ENCODE measurements around the gene ADAM29. TPM values are rescaled to one million over a fixed set of nuclear protein-coding genes. Genes with fewer than 3 reads are reported as not detected.
"Not testable (repeated sequence)": the region's sequence is repeated elsewhere in the genome, so short reads cannot be mapped to it uniquely, and the experiment has no call there.

The ADAM29 gene
- total RNA-seq (2014; rRNA removed; shearing (Covaris generic); ENCODE audit: low replicate concordance) = not detected in 2 replicates

- DNase-seq (ENCODE audit: low read depth) = no peak
- in situ Hi-C loops (cut with HindIII; ENCODE audit: low pct_unique_long_range_greater_than_20kb, low sequenced_read_pairs) = no loop called here
Observed at GRCh38 chr4:174918058-174918457, at the start of gene ADAM29. Gene ADAM29 (plus strand): TSS chr4:174918358. CDS start chr4:174975526, 57,168 bp downstream.

- no peak for DNase-seq (ENCODE audit: low read depth)
- in situ Hi-C loops (cut with HindIII; ENCODE audit: low pct_unique_long_range_greater_than_20kb, low sequenced_read_pairs) = no loop called here
Observed at GRCh38 chr4:174869339-174869738, 48.8 kb upstream of the ADAM29 start.

GRCh38 chr4:174870311-174870710 is 47.8 kb upstream of the ADAM29 start:
- DNase-seq (ENCODE audit: low read depth) = no peak
- in situ Hi-C loops (cut with HindIII; ENCODE audit: low pct_unique_long_range_greater_than_20kb, low sequenced_read_pairs) = no loop called here

DNA sequence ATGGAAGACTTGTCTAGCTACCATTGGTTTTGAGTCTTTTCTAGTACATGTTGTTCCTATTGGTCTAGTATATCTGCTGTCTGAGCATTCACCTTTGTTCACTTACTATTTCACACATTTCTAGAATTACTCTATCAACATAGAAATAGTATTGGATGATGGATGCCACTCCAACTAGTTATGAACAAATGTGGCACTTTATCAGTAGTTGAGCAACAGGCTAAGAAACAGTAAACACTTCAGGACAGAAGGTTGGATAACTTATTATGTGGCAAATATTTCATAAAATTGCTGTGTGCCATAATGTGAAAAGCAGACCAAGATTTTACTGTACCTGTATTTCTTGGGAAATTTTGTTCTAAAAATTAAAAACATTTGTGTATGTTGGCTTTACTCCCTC is 46.8 kb upstream of the ADAM29 start:
- in situ Hi-C loops (cut with HindIII; ENCODE audit: low pct_unique_long_range_greater_than_20kb, low sequenced_read_pairs) = no loop called here
- no peak for DNase-seq (ENCODE audit: low read depth)

DNA sequence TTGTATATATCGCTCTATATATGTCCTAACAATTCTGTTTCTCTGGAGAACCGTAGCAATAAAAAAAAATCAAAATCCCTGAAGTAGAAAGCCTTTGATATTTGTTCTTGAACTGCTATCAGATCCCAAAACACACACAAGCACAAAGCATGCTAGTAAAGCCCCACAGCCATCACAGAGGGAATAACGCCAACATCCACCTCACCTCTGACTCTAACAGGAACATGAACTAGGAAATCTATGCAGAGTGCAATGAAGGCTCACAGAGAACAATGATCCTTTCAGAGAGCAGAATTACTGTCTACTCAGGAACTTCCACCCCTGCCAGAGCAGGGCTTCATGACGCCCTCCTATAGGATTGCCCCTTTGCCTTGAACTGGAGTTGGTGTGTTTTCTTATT is 45.0 kb upstream of the ADAM29 start:
- in situ Hi-C loops (cut with HindIII; ENCODE audit: low pct_unique_long_range_greater_than_20kb, low sequenced_read_pairs); DNase-seq (ENCODE audit: low read depth): not testable (repeated sequence)

GRCh38 chr4:174873931-174874330 is 44.2 kb upstream of the ADAM29 start:
- DNase-seq (ENCODE audit: low read depth) = peak; percentile 2
- in situ Hi-C loops (cut with HindIII; ENCODE audit: low pct_unique_long_range_greater_than_20kb, low sequenced_read_pairs) = no loop called here

GRCh38 chr4:174874898-174875297 is 43.3 kb upstream of the ADAM29 start:
- DNase-seq (ENCODE audit: low read depth) = no peak
- in situ Hi-C loops (cut with HindIII; ENCODE audit: low pct_unique_long_range_greater_than_20kb, low sequenced_read_pairs) = no loop called here

DNA sequence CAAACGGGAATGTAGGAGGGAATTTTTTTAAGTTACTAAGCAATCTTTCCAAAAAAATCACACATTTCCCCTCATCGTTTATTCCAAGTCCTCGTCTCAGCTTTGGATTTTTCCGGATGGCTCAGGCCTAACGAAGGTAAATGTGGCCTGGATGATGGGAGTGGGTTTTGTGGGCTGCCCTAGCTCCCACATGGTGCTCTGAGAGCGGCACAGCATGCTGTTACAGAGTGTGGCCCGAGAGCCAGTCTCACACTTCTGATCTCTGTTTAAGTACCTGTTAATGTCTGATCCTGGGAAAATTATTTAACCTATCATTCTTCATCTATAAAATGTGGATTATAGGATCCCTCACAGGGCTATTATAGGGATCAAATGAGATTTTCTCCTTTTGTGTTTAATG is 38.2 kb upstream of the ADAM29 start:
- in situ Hi-C loops (cut with HindIII; ENCODE audit: low pct_unique_long_range_greater_than_20kb, low sequenced_read_pairs) = no loop called here

GRCh38 chr4:174882317-174882992 is 35.7 kb upstream of the ADAM29 start:
- no peak for DNase-seq (ENCODE audit: low read depth)
- in situ Hi-C loops (cut with HindIII; ENCODE audit: low pct_unique_long_range_greater_than_20kb, low sequenced_read_pairs) = no loop called here

More for the DNA sequence above, 38.2 kb upstream of the ADAM29 start:
- no peak for DNase-seq (ENCODE audit: low read depth)

GRCh38 chr4:174907508-174907907 is 10.7 kb upstream of the ADAM29 start:
- in situ Hi-C loops (cut with HindIII; ENCODE audit: low pct_unique_long_range_greater_than_20kb, low sequenced_read_pairs) = no loop called here
- DNase-seq (ENCODE audit: low read depth) = no peak

GRCh38 chr4:174910271-174910670 is 7.9 kb upstream of the ADAM29 start:
- no peak for DNase-seq (ENCODE audit: low read depth)
- in situ Hi-C loops (cut with HindIII; ENCODE audit: low pct_unique_long_range_greater_than_20kb, low sequenced_read_pairs) = no loop called here

GRCh38 chr4:174912919-174913543 is 5.1 kb upstream of the ADAM29 start:
- no peak for DNase-seq (ENCODE audit: low read depth)
- in situ Hi-C loops (cut with HindIII; ENCODE audit: low pct_unique_long_range_greater_than_20kb, low sequenced_read_pairs) = no loop called here

DNA sequence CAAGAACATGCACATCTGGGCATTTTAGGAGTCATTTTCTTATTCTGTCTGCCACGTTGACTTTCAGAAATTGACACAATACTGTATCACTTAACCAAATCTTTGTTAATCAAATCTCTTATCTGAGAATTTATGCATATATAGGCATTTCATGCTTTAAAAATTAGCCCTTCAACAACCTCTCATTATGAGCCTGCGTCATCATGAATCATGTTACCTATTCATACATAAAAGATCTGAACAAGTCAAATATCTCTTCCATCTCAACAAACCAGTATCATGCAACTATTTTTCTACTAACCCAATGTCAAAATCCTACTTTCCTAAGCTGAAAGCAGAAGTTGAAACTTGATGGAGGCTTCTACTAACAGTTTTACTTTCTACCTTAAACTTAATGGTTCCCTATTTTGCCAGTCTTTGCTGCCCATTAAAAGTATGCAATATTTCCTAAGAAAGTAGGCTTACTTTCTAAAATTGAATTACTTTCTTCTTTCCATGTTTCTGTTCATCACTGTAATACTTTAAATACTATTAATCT is 1.8 kb downstream of the ADAM29 start:
- in situ Hi-C loops (cut with HindIII; ENCODE audit: low pct_unique_long_range_greater_than_20kb, low sequenced_read_pairs) = no loop called here
- DNase-seq (ENCODE audit: low read depth) = no peak

- in situ Hi-C loops (cut with HindIII; ENCODE audit: low pct_unique_long_range_greater_than_20kb, low sequenced_read_pairs) = no loop called here
- no peak for DNase-seq (ENCODE audit: low read depth)
Observed at GRCh38 chr4:174926958-174927357, 8.8 kb downstream of the ADAM29 start.

DNA sequence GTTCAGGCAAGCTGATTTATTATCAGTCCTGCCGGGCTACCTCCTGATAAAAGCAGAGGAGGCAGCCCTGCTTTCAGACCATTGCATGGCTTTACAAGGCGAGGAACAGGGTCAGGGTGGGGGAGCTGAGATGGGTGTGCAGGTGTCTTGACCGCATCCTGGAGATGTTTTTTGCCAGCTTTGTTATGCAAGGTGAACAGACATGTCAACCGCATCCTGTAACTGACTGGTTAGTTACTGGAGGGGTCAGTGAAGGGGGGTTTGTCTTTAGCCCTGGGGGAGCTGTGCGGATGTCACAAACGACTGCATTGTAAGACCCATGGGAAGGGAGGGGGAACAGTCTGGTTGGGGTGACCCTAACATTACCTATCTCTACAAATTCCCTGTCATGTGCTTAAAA is 10.0 kb downstream of the ADAM29 start:
- DNase-seq (ENCODE audit: low read depth) = no peak
- in situ Hi-C loops (cut with HindIII; ENCODE audit: low pct_unique_long_range_greater_than_20kb, low sequenced_read_pairs) = no loop called here

DNA sequence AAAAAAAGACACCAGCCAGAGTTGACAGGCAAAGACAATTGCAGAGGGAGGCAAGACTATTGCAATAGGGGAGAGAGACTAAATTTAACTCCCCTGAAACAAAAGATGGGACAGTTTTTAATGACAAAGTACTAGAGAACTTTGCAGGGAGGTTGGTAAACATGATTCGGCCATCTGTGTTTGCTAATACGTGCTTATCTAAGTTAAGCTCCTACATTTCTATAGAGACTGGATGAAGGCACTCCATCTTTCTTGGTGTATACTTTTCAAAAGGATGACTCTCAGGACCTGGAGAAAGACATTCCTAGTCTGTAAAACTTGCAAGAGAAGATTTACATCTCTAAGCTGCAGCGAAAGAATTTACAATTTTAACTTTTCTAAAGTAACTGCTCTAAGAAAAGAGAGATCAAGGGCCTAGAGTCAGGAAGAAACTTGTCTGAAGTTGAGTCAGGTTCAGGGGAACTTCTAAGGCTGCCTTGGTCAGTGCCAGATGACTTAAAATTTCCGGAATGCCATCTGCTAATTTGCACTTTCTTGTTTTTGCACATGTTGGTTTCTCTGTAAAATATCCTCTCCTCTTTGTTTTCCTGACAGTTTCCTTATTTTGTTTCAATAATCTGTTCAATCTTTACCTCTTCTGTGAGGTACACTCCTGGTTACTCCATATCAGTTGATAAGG is 10.6 kb downstream of the ADAM29 start:
- DNase-seq (ENCODE audit: low read depth) = no peak
- in situ Hi-C loops (cut with HindIII; ENCODE audit: low pct_unique_long_range_greater_than_20kb, low sequenced_read_pairs) = no loop called here

- DNase-seq (ENCODE audit: low read depth) = no peak
- in situ Hi-C loops (cut with HindIII; ENCODE audit: low pct_unique_long_range_greater_than_20kb, low sequenced_read_pairs) = no loop called here
Observed at GRCh38 chr4:174929346-174929745, 11.2 kb downstream of the ADAM29 start.

DNA sequence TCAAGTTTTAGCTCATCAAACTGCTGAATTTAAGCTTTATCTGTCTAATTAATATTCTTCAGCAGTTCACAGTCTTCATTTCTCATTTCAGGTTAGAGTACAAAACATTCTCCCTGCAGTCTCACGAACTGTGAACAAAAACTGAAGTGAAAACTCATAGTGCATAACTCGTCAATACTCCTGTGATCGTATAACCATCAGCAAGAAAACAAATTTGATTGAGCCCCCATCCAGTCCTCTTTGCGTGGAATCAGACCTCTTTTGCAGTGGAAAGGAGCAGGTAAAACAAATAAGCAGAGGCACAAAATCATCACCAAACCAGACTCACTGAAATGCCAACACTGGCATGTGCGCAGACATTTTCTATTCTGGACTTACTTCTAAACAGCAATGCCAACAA is 12.7 kb downstream of the ADAM29 start:
- in situ Hi-C loops (cut with HindIII; ENCODE audit: low pct_unique_long_range_greater_than_20kb, low sequenced_read_pairs) = no loop called here
- no peak for DNase-seq (ENCODE audit: low read depth)

- in situ Hi-C loops (cut with HindIII; ENCODE audit: low pct_unique_long_range_greater_than_20kb, low sequenced_read_pairs) = no loop called here
- DNase-seq (ENCODE audit: low read depth) = no peak
Observed at GRCh38 chr4:174933083-174933482, 14.9 kb downstream of the ADAM29 start.
